Esophagus muscularis mucosa (tissue), 4 donors: Measurements from ENCODE around the gene TANC1.

ENCODE experiments used
- CTCF ChIP-seq, 3 experiments: fragments of 200-600 bp in 2 of 3; fragments of 450-650 bp in 1 of 3; sonication (generic) in 2 of 3; IDR thresholded peaks; one replicate each; pipeline ENCODE4 v1.5.1; 2017 to 2019; ENCODE audit warnings: antibody characterized with exemption in 3 of 3, mild to moderate bottlenecking in 2 of 3, moderate library complexity in 1 of 3
- EP300 ChIP-seq: sonication (generic); formaldehyde crosslinking; IDR thresholded peaks from one replicate; pipeline ENCODE4 v1.6.1; 2017; ENCODE audit warnings: antibody characterized with exemption
- POLR2AphosphoS5 ChIP-seq, 2 donors: sonication (generic); formaldehyde crosslinking; IDR thresholded peaks; one replicate each; pipeline ENCODE4 v1.6.1; 2017; ENCODE audit warnings: antibody characterized with exemption in 2 of 2

- TF ChIP-seq CTCF (IDR thresholded peaks at IDR 0.05) (no peak), POLR2AphosphoS5 (IDR thresholded peaks at IDR 0.05) (no peak), EP300 (no peak)
These were observed 192.0 kb downstream of the TANC1 start for GRCh38 chr2:159160412-159160811.
